Prostate gland (tissue), 2 donors: ENCODE measurements around the gene PLA2G2F. TPM values are rescaled to one million over a fixed set of nuclear protein-coding genes. Genes with fewer than 3 reads are reported as not detected.

Experiments
- DNase-seq: peaks from one replicate; pipeline ENCODE4 v3.0.0-alpha.2; 2019; ENCODE audit warnings: low spot score
- H3K27ac ChIP-seq, 2 donors: fragments of 200-600 bp; sonication (generic); 2 replicates each; pipeline ENCODE4 v1.5.1; 2017 to 2019
- H3K27me3 ChIP-seq: fragments of 200-600 bp; sonication (generic); replicated peaks from 2 replicates; pipeline ENCODE4 v1.5.1; 2019; ENCODE audit not compliant: insufficient read depth
- H3K36me3 ChIP-seq, 2 donors: fragments of 200-600 bp; sonication (generic); 1 replicate in 1 of 2; 2 replicates in 1 of 2; pipeline versions ENCODE4 v1.5.1 to v1.8.1; 2017 to 2019
- H3K4me1 ChIP-seq: fragments of 200-600 bp; sonication (generic); replicated peaks from 2 replicates; pipeline ENCODE4 v1.5.1; 2019
- H3K4me3 ChIP-seq, 2 donors: fragments of 200-600 bp; sonication (generic); 2 replicates each; pipeline ENCODE4 v1.5.1; 2017 to 2019
- H3K9me3 ChIP-seq: fragments of 200-600 bp; sonication (generic); 2 replicates; pipeline ENCODE4 v1.5.1; 2017
- CTCF ChIP-seq, 4 experiments: fragments of 200-600 bp in 2 of 4; fragments of 450-650 bp in 2 of 4; sonication (generic) in 2 of 4; IDR thresholded peaks; 1 replicate in 3 of 4; 2 replicates in 1 of 4; pipeline ENCODE4 v1.5.1; 2016 to 2019; ENCODE audit warnings: antibody characterized with exemption in 4 of 4, mild to moderate bottlenecking in 2 of 4, moderate library complexity in 2 of 4
- POLR2A ChIP-seq: fragments of 450-650 bp; IDR thresholded peaks from one replicate; pipeline ENCODE4 v1.6.1; 2016; ENCODE audit warnings: antibody characterized with exemption, mild to moderate bottlenecking
- POLR2AphosphoS5 ChIP-seq: sonication (generic); formaldehyde crosslinking; IDR thresholded peaks from one replicate; pipeline ENCODE4 v1.6.1; 2017; ENCODE audit warnings: antibody characterized with exemption
- WGBS: methylation state at CpG from one replicate; pipeline ENCODE4 v1.1.5; 2018; 5-methylcytosine and 5-hydroxymethylcytosine counted together
- intact Hi-C: fragments of 100-400 bp; cut with DNase I; formaldehyde crosslinking; loops from one replicate; pipeline ENCODE4 v1.14.2; 2022
- total RNA-seq, 2 donors: library from RNA; depleted of rRNA; stranded (reverse); fragments of >200 nt; gene quantifications; one replicate each; pipeline ENCODE4 v1.1.0, GENCODE V29; 2016

Gene PLA2G2F
- total RNA-seq, 2 donors from 2014 or later: 0.23 TPM

GRCh38 chr1:20093303-20093702 is 45.8 kb upstream of the PLA2G2F start:
- Histone ChIP-seq H3K36me3 (no peaks in the 10 kb centered on the region), H3K4me3 (no peak overlapping the region), H3K27ac (peak overlapping the region in 1 of 2 donors; percentile 40), H3K9me3 (no peaks in the 10 kb centered on the region), H3K4me1 (no peaks in the 10 kb centered on the region), H3K27me3 (no peaks in the 10 kb centered on the region)
- WGBS: 71% methylated on average over 5 of the region's 5 CpGs
- DNase-seq: no peak
- TF ChIP-seq POLR2A (no peak), CTCF (IDR thresholded peaks at IDR 0.05) (no peak), POLR2AphosphoS5 (no peak)
- intact Hi-C loops: loop anchor here (10.0 kb wide), 1 partner anchor 179 kb away; no protein-coding TSS in a partner anchor

GRCh38 chr1:20093940-20094391 is 45.2 kb upstream of the PLA2G2F start:
- WGBS: 67% methylated on average over 5 of the region's 5 CpGs
- Histone ChIP-seq H3K27me3 (no peaks in the 10 kb centered on the region), H3K4me3 (no peak overlapping the region), H3K36me3 (no peaks in the 10 kb centered on the region), H3K27ac (peak overlapping the region in 1 of 2 donors; percentile 40), H3K4me1 (no peaks in the 10 kb centered on the region), H3K9me3 (no peaks in the 10 kb centered on the region)
- TF ChIP-seq CTCF (IDR thresholded peaks at IDR 0.05) (no peak), POLR2AphosphoS5 (no peak), POLR2A (no peak)
- intact Hi-C loops: loop anchor here (10.0 kb wide), 1 partner anchor 179 kb away; no protein-coding TSS in a partner anchor
- DNase-seq: no peak

- no peak overlapping the region for H3K4me3 ChIP-seq
- no peaks in the 10 kb centered on the region for H3K4me1 ChIP-seq
- intact Hi-C loops: loop anchor here (5.0 to 10.0 kb wide), 2 partner anchors 181 to 397 kb away; no protein-coding TSS in a partner anchor
- TF ChIP-seq POLR2A (no peak), POLR2AphosphoS5 (no peak), CTCF (IDR thresholded peaks at IDR 0.05) (no peak)
- H3K9me3 ChIP-seq: no peaks in the 10 kb centered on the region
- WGBS: 80% methylated on average over 5 of the region's 5 CpGs
- no peak for DNase-seq
- no peak overlapping the region for H3K27ac ChIP-seq
- H3K27me3 ChIP-seq: no peaks in the 10 kb centered on the region
- H3K36me3 ChIP-seq: no peaks in the 10 kb centered on the region
Observed at GRCh38 chr1:20095564-20096434, 43.3 kb upstream of the PLA2G2F start.

GRCh38 chr1:20096840-20097447 is 42.2 kb upstream of the PLA2G2F start:
- no peak for DNase-seq
- peaks cover 4% of the 10 kb centered on the region for H3K4me1 ChIP-seq
- intact Hi-C loops: loop anchor here (5.0 to 10.0 kb wide), 2 partner anchors 182 to 395 kb away; no protein-coding TSS in a partner anchor
- no peaks in the 10 kb centered on the region for H3K36me3 ChIP-seq
- 83% methylated on average over 7 of the region's 7 CpGs for WGBS
- TF ChIP-seq POLR2A: no peak
- TF ChIP-seq CTCF (IDR thresholded peaks at IDR 0.05): no peak
- TF ChIP-seq POLR2AphosphoS5: no peak
- H3K9me3 ChIP-seq: no peaks in the 10 kb centered on the region
- H3K4me3 ChIP-seq: no peak overlapping the region
- H3K27me3 ChIP-seq: no peaks in the 10 kb centered on the region
- no peak overlapping the region for H3K27ac ChIP-seq
